Right lobe of liver (tissue), 4 donors: ENCODE measurements around the gene ATG2A.

Source experiments
- CTCF ChIP-seq, 4 donors: fragments of 200-600 bp in 3 of 4; fragments of 450-650 bp in 1 of 4; IDR thresholded peaks; one replicate each; pipeline versions ENCODE4 v1.5.1 to v1.8.0; 2016 to 2022; ENCODE audit warnings: antibody characterized with exemption in 4 of 4, mild to moderate bottlenecking in 2 of 4
- POLR2A ChIP-seq: fragments of 450-650 bp; IDR thresholded peaks from one replicate; pipeline ENCODE4 v1.6.1; 2017; ENCODE audit warnings: antibody characterized with exemption, mild to moderate bottlenecking
- donor health status: DM: no; HTN: no; CAD: no.
- donor health status: DM: no; HTN: no; CAD: no.
- donor health status: DM: no; HTN: yes; CAD: no.

GRCh38 chr11:64936539-64936938 lies 19.5 kb upstream of the ATG2A start:
- TF ChIP-seq CTCF (IDR thresholded peaks at IDR 0.05) (no peak), POLR2A (no peak)
